RWPE2 (cell line): Measurements from ENCODE around the gene JAKMIP2.
A peak's percentile ranks its signal among the peaks of the same experiment; 100 is the strongest.
"Not testable (repeated sequence)": the region's sequence is repeated elsewhere in the genome, so short reads cannot be mapped to it uniquely, and the experiment has no call there.

Experiments
- ATAC-seq: fragments of 200-7000 bp; cut with Tn5 transposase; 3 replicates; pipeline ENCODE4 v1.9.1; 2021; ENCODE audit warnings: low read depth
- DNase-seq: peaks from one replicate; pipeline ENCODE4 v3.0.0-alpha.2; 2020; ENCODE audit warnings: low spot score
- H3K27ac ChIP-seq: fragments of 450-650 bp; 2 replicates; pipeline ENCODE4 v1.5.1; 2017; ENCODE audit warnings: mild to moderate bottlenecking; ENCODE audit not compliant: poor library complexity, severe bottlenecking
- H3K27me3 ChIP-seq: fragments of 250-450 bp; sonication (Bioruptor Pico); 2 replicates; pipeline ENCODE4 v1.5.1; 2021; ENCODE audit warnings: mild to moderate bottlenecking, moderate library complexity; ENCODE audit not compliant: insufficient read depth, poor library complexity, severe bottlenecking
- H3K36me3 ChIP-seq: fragments of 250-450 bp; sonication (Bioruptor Pico); 2 replicates; pipeline ENCODE4 v1.5.1; 2020; ENCODE audit warnings: low read depth, mild to moderate bottlenecking, moderate library complexity
- H3K4me1 ChIP-seq: fragments of 250-450 bp; sonication (Bioruptor Pico); 2 replicates; pipeline ENCODE4 v1.5.1; 2021; ENCODE audit warnings: mild to moderate bottlenecking, moderate library complexity; ENCODE audit not compliant: insufficient read depth, poor library complexity, severe bottlenecking
- H3K4me3 ChIP-seq: fragments of 250-450 bp; sonication (Bioruptor Pico); 2 replicates; pipeline ENCODE4 v1.5.1; 2021; ENCODE audit warnings: mild to moderate bottlenecking, moderate library complexity; ENCODE audit not compliant: severe bottlenecking
- H3K9me3 ChIP-seq: fragments of 250-450 bp; sonication (Bioruptor Pico); 2 replicates; pipeline ENCODE4 v1.5.1; 2021; ENCODE audit warnings: mild to moderate bottlenecking, moderate library complexity; ENCODE audit not compliant: severe bottlenecking
- TF ChIP-seq, protein P1 (sequence below): fragments of 450-650 bp; IDR thresholded peaks from one replicate; pipeline ENCODE4 v1.5.1; 2017; ENCODE audit warnings: mild to moderate bottlenecking, moderate library complexity; ENCODE audit not compliant: poor library complexity, severe bottlenecking

JAKMIP2 gene

DNA sequence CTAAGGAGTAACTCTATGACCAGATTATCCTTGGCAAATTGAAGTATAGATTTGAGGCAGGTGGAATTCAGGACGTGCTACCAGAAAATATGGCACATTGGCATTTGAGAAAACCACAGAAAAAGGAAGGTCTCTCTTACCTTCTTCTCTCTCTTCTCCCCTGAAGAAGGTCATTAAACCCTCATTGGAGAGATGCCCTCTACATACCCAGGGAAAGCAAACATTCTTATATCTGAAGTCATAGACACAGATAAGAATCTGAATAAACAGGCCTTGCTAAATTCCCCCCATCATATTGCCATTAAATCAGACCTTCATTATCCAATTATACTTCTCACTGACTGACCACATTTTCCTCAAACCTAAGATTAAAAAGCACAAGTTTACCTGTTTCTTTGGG is 31.2 kb upstream of the JAKMIP2 start:
- Histone ChIP-seq H3K27me3 (peaks cover 9% of the 10 kb centered on the region), H3K27ac (no peak overlapping the region), H3K9me3 (no peaks in the 10 kb centered on the region), H3K4me3 (no peak overlapping the region), H3K4me1 (no peaks in the 10 kb centered on the region), H3K36me3 (no peaks in the 10 kb centered on the region)
- ATAC-seq: no peak
- DNase-seq: no peak
- TF ChIP-seq, protein P1, sequence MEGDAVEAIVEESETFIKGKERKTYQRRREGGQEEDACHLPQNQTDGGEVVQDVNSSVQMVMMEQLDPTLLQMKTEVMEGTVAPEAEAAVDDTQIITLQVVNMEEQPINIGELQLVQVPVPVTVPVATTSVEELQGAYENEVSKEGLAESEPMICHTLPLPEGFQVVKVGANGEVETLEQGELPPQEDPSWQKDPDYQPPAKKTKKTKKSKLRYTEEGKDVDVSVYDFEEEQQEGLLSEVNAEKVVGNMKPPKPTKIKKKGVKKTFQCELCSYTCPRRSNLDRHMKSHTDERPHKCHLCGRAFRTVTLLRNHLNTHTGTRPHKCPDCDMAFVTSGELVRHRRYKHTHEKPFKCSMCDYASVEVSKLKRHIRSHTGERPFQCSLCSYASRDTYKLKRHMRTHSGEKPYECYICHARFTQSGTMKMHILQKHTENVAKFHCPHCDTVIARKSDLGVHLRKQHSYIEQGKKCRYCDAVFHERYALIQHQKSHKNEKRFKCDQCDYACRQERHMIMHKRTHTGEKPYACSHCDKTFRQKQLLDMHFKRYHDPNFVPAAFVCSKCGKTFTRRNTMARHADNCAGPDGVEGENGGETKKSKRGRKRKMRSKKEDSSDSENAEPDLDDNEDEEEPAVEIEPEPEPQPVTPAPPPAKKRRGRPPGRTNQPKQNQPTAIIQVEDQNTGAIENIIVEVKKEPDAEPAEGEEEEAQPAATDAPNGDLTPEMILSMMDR: no peak

DNA sequence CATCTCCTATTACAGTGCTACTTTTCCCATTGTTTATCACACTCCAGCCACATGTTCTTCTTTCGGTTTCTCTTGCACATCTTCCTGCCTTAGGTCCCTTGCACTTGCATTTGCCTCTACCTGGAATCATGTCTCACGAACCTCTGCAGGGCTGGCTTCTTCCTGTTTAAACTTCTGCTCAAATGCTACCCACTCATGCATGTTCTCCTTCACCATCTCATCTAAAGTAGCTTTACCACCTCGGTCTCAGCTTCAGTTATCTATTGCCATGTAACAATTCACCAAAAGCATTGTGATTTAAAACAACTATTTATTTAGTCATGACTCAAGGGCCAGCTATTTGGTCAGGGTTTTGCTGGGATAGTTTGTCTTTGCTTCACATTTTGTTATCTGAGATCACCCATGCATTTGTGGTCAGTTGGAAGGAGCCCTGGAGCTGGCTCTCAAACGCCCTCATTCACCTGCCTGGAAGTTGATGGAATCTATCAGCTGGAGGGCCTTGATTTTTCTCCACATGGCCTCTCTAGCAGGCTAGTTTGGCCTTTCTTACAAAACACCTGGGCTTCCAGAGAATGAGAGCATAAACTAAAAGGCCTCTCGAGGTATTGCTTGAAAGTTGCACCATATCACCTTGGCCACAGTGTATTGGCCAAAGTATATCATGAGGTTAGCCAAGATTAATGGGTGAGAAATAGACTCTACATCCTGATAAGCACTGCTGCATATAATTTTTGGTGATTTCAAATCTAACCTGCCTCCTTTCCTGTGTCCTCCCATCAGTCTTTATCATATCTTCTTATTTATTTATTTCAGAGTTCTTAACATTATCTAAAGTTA is 27.5 kb upstream of the JAKMIP2 start:
- Histone ChIP-seq H3K27ac (no peak overlapping the region), H3K9me3 (no peaks in the 10 kb centered on the region), H3K4me1 (no peaks in the 10 kb centered on the region), H3K36me3 (no peaks in the 10 kb centered on the region), H3K4me3 (no peak overlapping the region), H3K27me3 (peaks cover 6% of the 10 kb centered on the region)
- peak; percentile 65 for ATAC-seq
- TF ChIP-seq, protein P1: no peak
- no peak for DNase-seq

DNA sequence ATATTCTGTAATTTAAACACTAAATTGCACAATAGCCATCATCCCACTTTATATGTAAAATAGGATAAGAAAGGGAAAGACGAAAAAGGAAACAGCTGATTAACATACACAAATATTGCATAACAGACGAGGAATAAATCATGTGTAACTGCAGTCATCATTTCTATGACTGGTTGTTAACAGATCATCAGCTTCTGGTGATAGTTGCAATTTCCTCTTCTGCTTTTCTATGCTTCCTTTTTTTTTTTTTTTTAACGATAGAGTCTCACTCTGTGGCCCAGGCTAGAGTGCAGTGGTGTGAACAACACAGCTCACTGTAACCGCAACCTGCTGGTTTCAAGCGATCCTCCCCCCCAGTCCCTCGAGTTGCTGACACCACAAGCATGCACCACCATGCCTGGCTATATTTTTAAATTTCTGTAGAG is 22.5 kb upstream of the JAKMIP2 start:
- Histone ChIP-seq H3K27me3 (peaks cover under 1% of the 10 kb centered on the region), H3K9me3 (no peaks in the 10 kb centered on the region), H3K4me1 (no peaks in the 10 kb centered on the region), H3K27ac (no peak overlapping the region), H3K36me3 (no peaks in the 10 kb centered on the region), H3K4me3 (no peak overlapping the region)
- TF ChIP-seq, protein P1: no peak
- ATAC-seq (no peak; the same call in 2 of the 3 replicates), DNase-seq (no peak)

DNA sequence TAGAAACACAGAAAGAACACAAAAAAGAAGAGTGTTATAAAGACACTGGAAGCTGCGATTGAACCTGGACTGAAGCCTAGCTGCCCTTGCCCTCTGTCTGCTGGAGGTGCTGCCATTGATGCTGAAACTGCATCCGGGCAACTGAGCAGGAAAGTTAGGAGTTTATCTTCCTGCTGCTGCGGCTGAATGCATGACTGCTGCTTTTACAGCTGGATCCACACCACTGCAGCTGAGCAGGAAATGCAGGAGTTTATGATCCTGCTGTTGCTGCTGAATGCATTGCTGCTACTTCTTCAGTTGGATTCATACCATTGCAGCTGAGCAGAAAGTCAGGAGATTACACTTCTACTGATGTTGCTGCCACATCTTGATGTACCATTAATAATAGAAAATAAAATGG is 21.8 kb upstream of the JAKMIP2 start:
- no peak overlapping the region for H3K4me3 ChIP-seq
- no peaks in the 10 kb centered on the region for H3K36me3 ChIP-seq
- TF ChIP-seq, protein P1: no peak
- DNase-seq (no peak), ATAC-seq (no peak)
- no peak overlapping the region for H3K27ac ChIP-seq
- no peaks in the 10 kb centered on the region for H3K9me3 ChIP-seq
- peaks cover 3% of the 10 kb centered on the region for H3K27me3 ChIP-seq
- H3K4me1 ChIP-seq: no peaks in the 10 kb centered on the region

GRCh38 chr5:147803926-147804325 is 21.4 kb upstream of the JAKMIP2 start:
- H3K27ac ChIP-seq: no peak overlapping the region
- H3K27me3 ChIP-seq: peaks cover 3% of the 10 kb centered on the region
- DNase-seq: no peak
- TF ChIP-seq, protein P1: no peak
- H3K36me3 ChIP-seq: no peaks in the 10 kb centered on the region
- no peaks in the 10 kb centered on the region for H3K4me1 ChIP-seq
- H3K9me3 ChIP-seq: no peaks in the 10 kb centered on the region
- ATAC-seq: no peak
- H3K4me3 ChIP-seq: no peak overlapping the region

- not testable (repeated sequence) for H3K27ac ChIP-seq, H3K4me1 ChIP-seq, H3K9me3 ChIP-seq, DNase-seq, ATAC-seq, H3K4me3 ChIP-seq, H3K36me3 ChIP-seq, H3K27me3 ChIP-seq
Measured at GRCh38 chr5:147803161-147803560, 20.6 kb upstream of the JAKMIP2 start.
